ENCODE data around the gene LCT.
"Not testable (repeated sequence)": the region's sequence is repeated elsewhere in the genome, so short reads cannot be mapped to it uniquely, and the experiment has no call there.

Gene LCT

GRCh38 chr2:135812907-135813511 lies 24.0 kb downstream of the LCT start:
- H3K27ac ChIP-seq (ENCODE audit: low read length) = no peak overlapping the region
- H3K36me3 ChIP-seq (ENCODE audit: insufficient read depth, low read depth, low read length) = no peaks in the 10 kb centered on the region
- no peaks in the 10 kb centered on the region for H3K4me1 ChIP-seq (ENCODE audit: insufficient read depth, low read length)
- no peaks in the 10 kb centered on the region for H3K27me3 ChIP-seq (ENCODE audit: insufficient read depth, low read length)
- no peak overlapping the region for H3K9ac ChIP-seq (ENCODE audit: low read depth, low read length)
- H3K9me3 ChIP-seq (ENCODE audit: insufficient read depth, low read depth, low read length) = no peaks in the 10 kb centered on the region
- H3K4me3 ChIP-seq (ENCODE audit: low read length) = no peak overlapping the region

DNA sequence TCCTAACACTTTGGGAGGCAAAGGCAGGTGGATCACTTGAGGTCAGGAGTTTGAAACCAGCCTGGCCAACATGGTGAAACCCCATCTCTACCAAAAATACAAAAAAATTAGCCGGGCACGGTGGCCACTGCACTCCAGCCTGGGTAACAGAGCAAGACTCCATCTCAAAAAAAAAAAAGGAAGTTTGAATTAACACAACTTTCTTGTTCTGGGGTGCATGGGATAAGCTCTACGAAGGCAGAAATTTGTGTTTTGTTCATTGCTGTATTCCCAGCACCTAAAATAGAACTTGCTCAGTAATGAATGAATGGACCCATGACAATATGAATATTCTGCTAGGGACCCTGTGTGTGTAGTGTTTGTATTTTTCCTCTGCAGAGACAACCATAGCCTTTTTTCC lies 29.1 kb downstream of the LCT start:
- H3K36me3 ChIP-seq (ENCODE audit: insufficient read depth, low read depth, low read length); H3K9ac ChIP-seq (ENCODE audit: low read depth, low read length); H3K27ac ChIP-seq (ENCODE audit: low read length); H3K9me3 ChIP-seq (ENCODE audit: insufficient read depth, low read depth, low read length); H3K27me3 ChIP-seq (ENCODE audit: insufficient read depth, low read length); H3K4me3 ChIP-seq (ENCODE audit: low read length); H3K4me1 ChIP-seq (ENCODE audit: insufficient read depth, low read length): not testable (repeated sequence)

DNA sequence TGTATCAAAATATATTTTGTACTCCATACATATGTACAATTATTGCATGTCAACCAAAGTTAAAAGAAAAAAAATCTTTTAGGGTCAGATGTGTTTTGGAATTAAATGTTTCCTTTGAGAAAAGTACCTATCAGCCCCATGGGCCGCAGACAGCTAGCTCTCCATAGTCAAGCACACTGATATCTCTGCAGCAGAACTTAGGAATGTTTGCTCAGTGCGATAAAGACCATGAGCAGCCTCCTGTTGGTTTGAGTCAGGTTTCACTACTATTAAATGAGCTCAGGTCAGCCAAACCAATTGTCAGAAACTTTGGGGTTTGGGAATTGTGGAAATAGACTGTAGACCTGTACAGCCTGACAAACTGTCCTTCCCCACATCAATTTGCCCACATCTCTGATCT lies 33.7 kb downstream of the LCT start:
- Histone ChIP-seq H3K9me3 (ENCODE audit: insufficient read depth, low read depth, low read length) (peaks cover 23% of the 10 kb centered on the region), H3K4me3 (ENCODE audit: low read length) (no peak overlapping the region), H3K9ac (ENCODE audit: low read depth, low read length) (no peak overlapping the region), H3K27me3 (ENCODE audit: insufficient read depth, low read length) (no peaks in the 10 kb centered on the region), H3K27ac (ENCODE audit: low read length) (no peak overlapping the region), H3K4me1 (ENCODE audit: insufficient read depth, low read length) (no peaks in the 10 kb centered on the region), H3K36me3 (ENCODE audit: insufficient read depth, low read depth, low read length) (no peaks in the 10 kb centered on the region)

GRCh38 chr2:135802350-135802749 lies 34.6 kb downstream of the LCT start:
- H3K4me1 ChIP-seq (ENCODE audit: insufficient read depth, low read length) = no peaks in the 10 kb centered on the region
- peaks cover 23% of the 10 kb centered on the region for H3K9me3 ChIP-seq (ENCODE audit: insufficient read depth, low read depth, low read length)
- H3K4me3 ChIP-seq (ENCODE audit: low read length) = no peak overlapping the region
- H3K9ac ChIP-seq (ENCODE audit: low read depth, low read length) = no peak overlapping the region
- no peaks in the 10 kb centered on the region for H3K27me3 ChIP-seq (ENCODE audit: insufficient read depth, low read length)
- no peaks in the 10 kb centered on the region for H3K36me3 ChIP-seq (ENCODE audit: insufficient read depth, low read depth, low read length)
- no peak overlapping the region for H3K27ac ChIP-seq (ENCODE audit: low read length)

- Histone ChIP-seq H3K4me3 (ENCODE audit: low read length) (no peak overlapping the region), H3K27ac (ENCODE audit: low read length) (no peak overlapping the region), H3K9ac (ENCODE audit: low read depth, low read length) (no peak overlapping the region), H3K4me1 (ENCODE audit: insufficient read depth, low read length) (no peaks in the 10 kb centered on the region), H3K27me3 (ENCODE audit: insufficient read depth, low read length) (no peaks in the 10 kb centered on the region), H3K9me3 (ENCODE audit: insufficient read depth, low read depth, low read length) (peaks cover 23% of the 10 kb centered on the region), H3K36me3 (ENCODE audit: insufficient read depth, low read depth, low read length) (no peaks in the 10 kb centered on the region)
These were observed 36.2 kb downstream of the LCT start for GRCh38 chr2:135800513-135801460.

- no peaks in the 10 kb centered on the region for H3K27me3 ChIP-seq (ENCODE audit: insufficient read depth, low read length)
- H3K4me1 ChIP-seq (ENCODE audit: insufficient read depth, low read length) = no peaks in the 10 kb centered on the region
- H3K4me3 ChIP-seq (ENCODE audit: low read length) = no peak overlapping the region
- no peaks in the 10 kb centered on the region for H3K36me3 ChIP-seq (ENCODE audit: insufficient read depth, low read depth, low read length)
- peaks cover 23% of the 10 kb centered on the region for H3K9me3 ChIP-seq (ENCODE audit: insufficient read depth, low read depth, low read length)
- H3K9ac ChIP-seq (ENCODE audit: low read depth, low read length) = no peak overlapping the region
- no peak overlapping the region for H3K27ac ChIP-seq (ENCODE audit: low read length)
These were observed 37.2 kb downstream of the LCT start for GRCh38 chr2:135799738-135800137.

GRCh38 chr2:135798762-135799161 lies 38.2 kb downstream of the LCT start:
- Histone ChIP-seq H3K36me3 (ENCODE audit: insufficient read depth, low read depth, low read length) (no peaks in the 10 kb centered on the region), H3K27me3 (ENCODE audit: insufficient read depth, low read length) (no peaks in the 10 kb centered on the region), H3K4me1 (ENCODE audit: insufficient read depth, low read length) (no peaks in the 10 kb centered on the region), H3K9ac (ENCODE audit: low read depth, low read length) (no peak overlapping the region), H3K4me3 (ENCODE audit: low read length) (no peak overlapping the region), H3K27ac (ENCODE audit: low read length) (no peak overlapping the region), H3K9me3 (ENCODE audit: insufficient read depth, low read depth, low read length) (peaks cover 23% of the 10 kb centered on the region)

DNA sequence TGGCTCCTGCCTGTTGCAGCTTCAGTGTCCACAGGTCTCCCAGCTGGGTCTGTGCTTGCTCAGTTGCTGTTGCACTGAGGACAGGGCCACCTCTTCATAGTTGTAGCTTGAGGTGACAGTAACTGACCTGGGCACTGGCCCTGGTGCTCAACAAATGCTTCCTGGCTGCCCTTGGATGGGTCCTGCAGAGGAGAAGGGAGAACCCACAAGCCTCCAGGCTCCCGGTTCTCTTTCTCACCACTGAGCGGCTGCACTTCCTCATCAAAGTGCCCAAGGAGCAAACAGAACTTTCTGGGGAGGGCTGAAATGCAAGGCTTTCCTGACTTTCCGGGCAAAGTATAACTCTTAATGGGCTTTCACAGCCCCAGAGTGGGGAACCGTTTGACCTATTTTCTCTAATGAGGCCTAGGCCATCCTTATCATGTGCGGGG lies 38.7 kb downstream of the LCT start:
- Histone ChIP-seq H3K4me1 (ENCODE audit: insufficient read depth, low read length) (no peaks in the 10 kb centered on the region), H3K9me3 (ENCODE audit: insufficient read depth, low read depth, low read length) (peaks cover 23% of the 10 kb centered on the region), H3K27me3 (ENCODE audit: insufficient read depth, low read length) (no peaks in the 10 kb centered on the region), H3K9ac (ENCODE audit: low read depth, low read length) (no peak overlapping the region), H3K36me3 (ENCODE audit: insufficient read depth, low read depth, low read length) (no peaks in the 10 kb centered on the region), H3K4me3 (ENCODE audit: low read length) (no peak overlapping the region), H3K27ac (ENCODE audit: low read length) (no peak overlapping the region)

DNA sequence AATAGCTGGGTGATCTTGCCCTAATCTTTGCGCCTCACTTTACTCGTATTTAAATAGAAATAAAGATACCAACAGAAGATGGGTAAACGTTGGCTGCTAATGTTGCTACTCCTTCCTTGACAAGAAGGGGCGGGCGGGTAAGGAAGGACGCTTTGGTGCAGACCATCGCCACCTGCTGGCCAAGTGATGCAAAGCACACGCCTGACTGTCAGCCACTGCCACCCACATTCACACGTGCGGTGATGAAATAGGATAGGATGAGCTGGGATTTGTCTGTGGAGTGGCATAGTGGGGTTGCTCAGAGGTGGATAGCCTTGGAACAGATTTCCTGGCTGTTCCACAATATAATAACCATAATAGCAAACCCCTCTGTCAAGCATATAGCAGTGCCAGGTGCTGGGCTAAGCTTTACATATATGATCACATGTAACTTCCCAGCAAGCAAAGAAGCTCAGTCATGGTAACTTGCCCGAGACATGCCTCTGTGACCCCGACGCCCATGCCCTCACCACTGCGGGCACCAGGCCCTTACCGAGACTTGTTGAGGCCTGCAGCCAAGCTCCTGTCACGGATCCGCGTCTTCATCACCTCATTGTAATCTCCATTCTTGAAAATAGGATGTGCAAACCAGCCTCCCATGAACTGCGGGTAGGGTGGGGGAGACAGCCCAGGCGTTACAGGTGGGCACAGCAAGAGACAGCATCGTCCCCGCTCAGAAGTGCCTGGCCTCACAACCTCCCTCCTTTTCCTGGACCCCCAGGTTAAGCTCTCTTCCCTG lies 39.3 kb downstream of the LCT start:
- Histone ChIP-seq H3K27me3 (ENCODE audit: insufficient read depth, low read length) (no peaks in the 10 kb centered on the region), H3K9ac (ENCODE audit: low read depth, low read length) (no peak overlapping the region), H3K4me1 (ENCODE audit: insufficient read depth, low read length) (no peaks in the 10 kb centered on the region), H3K9me3 (ENCODE audit: insufficient read depth, low read depth, low read length) (peaks cover 23% of the 10 kb centered on the region), H3K36me3 (ENCODE audit: insufficient read depth, low read depth, low read length) (no peaks in the 10 kb centered on the region), H3K27ac (ENCODE audit: low read length) (no peak overlapping the region), H3K4me3 (ENCODE audit: low read length) (no peak overlapping the region)

- H3K27ac ChIP-seq (ENCODE audit: low read length) = no peak overlapping the region
- no peak overlapping the region for H3K4me3 ChIP-seq (ENCODE audit: low read length)
- H3K36me3 ChIP-seq (ENCODE audit: insufficient read depth, low read depth, low read length) = no peaks in the 10 kb centered on the region
- H3K9me3 ChIP-seq (ENCODE audit: insufficient read depth, low read depth, low read length) = peaks cover 20% of the 10 kb centered on the region
- no peak overlapping the region for H3K9ac ChIP-seq (ENCODE audit: low read depth, low read length)
- no peaks in the 10 kb centered on the region for H3K4me1 ChIP-seq (ENCODE audit: insufficient read depth, low read length)
- no peaks in the 10 kb centered on the region for H3K27me3 ChIP-seq (ENCODE audit: insufficient read depth, low read length)
These were observed 40.4 kb downstream of the LCT start for GRCh38 chr2:135796606-135797005.

DNA sequence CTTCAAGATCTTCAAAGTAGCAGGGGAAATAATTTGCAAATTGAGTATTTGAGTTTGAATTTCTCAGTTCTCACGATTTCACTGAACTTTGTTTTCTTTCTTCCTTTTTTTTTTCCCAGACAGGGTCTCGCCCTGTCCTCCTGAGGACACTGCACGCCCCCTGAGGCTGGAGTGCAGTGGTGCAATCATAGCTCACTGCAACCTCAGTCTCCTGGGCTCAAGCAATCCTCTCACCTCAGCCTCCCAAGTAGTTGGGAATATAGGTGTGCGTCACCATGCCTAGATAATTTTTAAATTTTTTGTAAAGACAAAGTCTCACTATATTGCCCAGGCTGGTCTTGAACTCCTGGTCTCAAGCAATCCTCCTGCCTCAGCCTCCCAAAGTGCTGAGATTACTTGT lies 41.3 kb downstream of the LCT start:
- not testable (repeated sequence) for H3K27me3 ChIP-seq (ENCODE audit: insufficient read depth, low read length); H3K27ac ChIP-seq (ENCODE audit: low read length); H3K36me3 ChIP-seq (ENCODE audit: insufficient read depth, low read depth, low read length); H3K4me3 ChIP-seq (ENCODE audit: low read length); H3K9ac ChIP-seq (ENCODE audit: low read depth, low read length); H3K4me1 ChIP-seq (ENCODE audit: insufficient read depth, low read length)
- peaks cover 15% of the 10 kb centered on the region for H3K9me3 ChIP-seq (ENCODE audit: insufficient read depth, low read depth, low read length)

Measured in iPS-20b (cell line).